C4-2B (cell line): ENCODE data around the gene GRIA4.
"Not testable (repeated sequence)": the region's sequence is repeated elsewhere in the genome, so short reads cannot be mapped to it uniquely, and the experiment has no call there.

Source experiments
- H3K27ac ChIP-seq: fragments of 450-650 bp; 2 replicates; pipeline ENCODE4 v1.5.1; 2017
- CTCF ChIP-seq: fragments of 450-650 bp; conservative IDR thresholded peaks from 2 replicates; pipeline ENCODE4 v1.5.1; 2017; ENCODE audit warnings: mild to moderate bottlenecking
- ZFX ChIP-seq: fragments of 450-650 bp; IDR thresholded peaks from 2 replicates; pipeline ENCODE4 v1.6.1; 2017

The GRIA4 gene

GRCh38 chr11:105991888-105992287 is 382.0 kb downstream of the GRIA4 start:
- no peak overlapping the region for H3K27ac ChIP-seq
- TF ChIP-seq ZFX, result no peak
- TF ChIP-seq CTCF, result no peak

- no peak overlapping the region for H3K27ac ChIP-seq
- TF ChIP-seq CTCF (no peak), ZFX (no peak)
Measured at GRCh38 chr11:106001304-106002012, 391.6 kb downstream of the GRIA4 start.

- H3K27ac ChIP-seq, result not testable (repeated sequence)
Measured at GRCh38 chr11:106003094-106003493, 393.2 kb downstream of the GRIA4 start.

GRCh38 chr11:106011481-106011880 is 401.6 kb downstream of the GRIA4 start:
- no peak for TF ChIP-seq CTCF
- TF ChIP-seq ZFX, result no peak
- H3K27ac ChIP-seq, result no peak overlapping the region

- no peak overlapping the region for H3K27ac ChIP-seq
- TF ChIP-seq CTCF (no peak), ZFX (no peak)
Measured at GRCh38 chr11:106012744-106013143, 402.9 kb downstream of the GRIA4 start.

- TF ChIP-seq CTCF, result no peak
- no peak for TF ChIP-seq ZFX
- H3K27ac ChIP-seq, result no peak overlapping the region
Measured at GRCh38 chr11:106014035-106014434, 404.2 kb downstream of the GRIA4 start.

GRCh38 chr11:106014620-106015019 is 404.7 kb downstream of the GRIA4 start:
- no peak overlapping the region for H3K27ac ChIP-seq
- TF ChIP-seq CTCF (no peak), ZFX (no peak)

- H3K27ac ChIP-seq, result no peak overlapping the region
- TF ChIP-seq CTCF, result no peak
- TF ChIP-seq ZFX, result no peak
Measured at GRCh38 chr11:106015066-106015465, 405.2 kb downstream of the GRIA4 start.
